HG02840 (cell line): ENCODE measurements around the gene SLC7A8.
"Not testable (repeated sequence)": the region's sequence is repeated elsewhere in the genome, so short reads cannot be mapped to it uniquely, and the experiment has no call there.

Source experiments
- ATAC-seq: cut with Tn5 transposase; IDR thresholded peaks from one replicate; pipeline ENCODE4 v1.9.1; 2021; ENCODE audit warnings: mild to moderate bottlenecking, moderate library complexity, moderate number of reproducible peaks; ENCODE audit not compliant: unreplicated experiment, low FRiP score

SLC7A8 gene

GRCh38 chr14:23118506-23119362, 64.7 kb downstream of the SLC7A8 start, which contains the start of gene CEBPE:
Gene CEBPE (minus strand): TSS chr14:23119255. CDS start chr14:23119091, 164 bp downstream.
- ATAC-seq = no peak

- no peak for ATAC-seq
These were observed 66.0 kb downstream of the SLC7A8 start for GRCh38 chr14:23117371-23118020.

GRCh38 chr14:23115918-23116317, 67.5 kb downstream of the SLC7A8 start:
- no peak for ATAC-seq

GRCh38 chr14:23115039-23115731, 68.3 kb downstream of the SLC7A8 start:
- ATAC-seq = no peak

- no peak for ATAC-seq
These were observed 68.8 kb downstream of the SLC7A8 start for GRCh38 chr14:23114669-23115038.

- no peak for ATAC-seq
These were observed 69.4 kb downstream of the SLC7A8 start for GRCh38 chr14:23114120-23114458.

- ATAC-seq = no peak
These were observed 69.9 kb downstream of the SLC7A8 start for GRCh38 chr14:23113431-23114119.

- ATAC-seq = no peak
These were observed 70.9 kb downstream of the SLC7A8 start for GRCh38 chr14:23112359-23113178.

- ATAC-seq = no peak
These were observed 72.7 kb downstream of the SLC7A8 start for GRCh38 chr14:23110579-23111365.

GRCh38 chr14:23109769-23110168, 73.7 kb downstream of the SLC7A8 start:
- no peak for ATAC-seq

GRCh38 chr14:23108169-23108568, 75.3 kb downstream of the SLC7A8 start:
- not testable (repeated sequence) for ATAC-seq

GRCh38 chr14:23107620-23108019, 75.8 kb downstream of the SLC7A8 start:
- ATAC-seq = not testable (repeated sequence)

GRCh38 chr14:23106747-23107045, 76.8 kb downstream of the SLC7A8 start:
- ATAC-seq = no peak

- ATAC-seq = no peak
These were observed 78.1 kb downstream of the SLC7A8 start for GRCh38 chr14:23105348-23105824.

- no peak for ATAC-seq
These were observed 78.7 kb downstream of the SLC7A8 start, which contains the start of gene CIROP for GRCh38 chr14:23104591-23105347. Gene CIROP (minus strand): TSS chr14:23104989. CDS start chr14:23104920, 69 bp downstream.

- ATAC-seq = no peak
These were observed 79.3 kb downstream of the SLC7A8 start for GRCh38 chr14:23104070-23104590.

GRCh38 chr14:23103581-23103980, 79.9 kb downstream of the SLC7A8 start:
- ATAC-seq = no peak

- ATAC-seq = no peak
These were observed 80.7 kb downstream of the SLC7A8 start for GRCh38 chr14:23102801-23103200.
